Epithelial cell of esophagus (primary cell): ENCODE measurements around the gene CRLF1.

Experiments
- DNase-seq: peaks from one replicate; pipeline ENCODE4 v3.0.0; 2010; ENCODE audit warnings: low read depth
- H3K4me3 ChIP-seq: 2 replicates; pipeline ENCODE4 v1.5.1; 2011; ENCODE audit warnings: mild to moderate bottlenecking, low read length, control low read depth
- TF ChIP-seq, protein P1 (sequence below): IDR thresholded peaks from 2 replicates; pipeline ENCODE4 v1.5.1; 2011; ENCODE audit warnings: low read depth, mild to moderate bottlenecking, low read length, control low read depth, inconsistent platforms; ENCODE audit not compliant: insufficient read depth; ENCODE audit errors: missing control alignments

The CRLF1 gene

DNA sequence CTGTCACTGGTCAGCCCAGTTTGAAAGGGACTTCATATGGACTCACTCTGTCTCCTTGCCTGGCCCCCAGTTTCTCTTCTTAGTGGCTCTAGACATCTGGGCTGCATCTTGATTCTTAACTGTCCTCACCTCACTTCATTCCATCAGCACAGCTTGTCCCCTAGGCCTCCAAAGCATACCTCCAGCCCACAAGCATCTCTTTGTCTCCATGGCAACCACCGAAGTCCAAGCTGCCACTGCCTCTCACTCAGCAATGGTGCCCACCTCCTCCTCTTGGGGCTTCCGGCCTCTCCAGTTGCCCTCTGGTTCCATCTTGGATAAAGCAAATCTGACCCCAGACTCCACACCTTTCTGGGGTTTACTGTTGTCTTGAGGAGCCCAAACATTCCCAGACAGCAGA lies 20.3 kb upstream of the CRLF1 start:
- DNase-seq, result no peak

DNA sequence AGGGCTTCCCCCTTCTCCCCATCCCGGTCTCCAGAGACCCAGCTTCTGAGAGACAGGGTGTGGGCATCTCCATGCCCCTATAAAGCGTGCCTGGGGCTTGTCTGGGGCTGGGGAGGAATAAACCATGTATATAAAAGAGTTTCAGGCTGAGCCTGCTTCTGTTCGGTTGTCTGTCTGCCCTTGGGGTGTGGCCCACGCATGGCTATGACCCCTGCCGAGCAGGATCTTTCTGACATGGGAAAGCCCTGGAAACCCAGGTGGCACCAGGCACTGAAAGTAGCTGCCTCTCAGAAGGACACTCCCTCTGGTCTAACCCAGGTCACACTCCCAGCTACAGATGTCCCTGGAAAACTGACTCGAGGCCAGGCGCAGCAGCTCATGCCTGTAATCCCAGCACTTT lies 14.3 kb upstream of the CRLF1 start:
- DNase-seq, result no peak
- TF ChIP-seq, protein P1, sequence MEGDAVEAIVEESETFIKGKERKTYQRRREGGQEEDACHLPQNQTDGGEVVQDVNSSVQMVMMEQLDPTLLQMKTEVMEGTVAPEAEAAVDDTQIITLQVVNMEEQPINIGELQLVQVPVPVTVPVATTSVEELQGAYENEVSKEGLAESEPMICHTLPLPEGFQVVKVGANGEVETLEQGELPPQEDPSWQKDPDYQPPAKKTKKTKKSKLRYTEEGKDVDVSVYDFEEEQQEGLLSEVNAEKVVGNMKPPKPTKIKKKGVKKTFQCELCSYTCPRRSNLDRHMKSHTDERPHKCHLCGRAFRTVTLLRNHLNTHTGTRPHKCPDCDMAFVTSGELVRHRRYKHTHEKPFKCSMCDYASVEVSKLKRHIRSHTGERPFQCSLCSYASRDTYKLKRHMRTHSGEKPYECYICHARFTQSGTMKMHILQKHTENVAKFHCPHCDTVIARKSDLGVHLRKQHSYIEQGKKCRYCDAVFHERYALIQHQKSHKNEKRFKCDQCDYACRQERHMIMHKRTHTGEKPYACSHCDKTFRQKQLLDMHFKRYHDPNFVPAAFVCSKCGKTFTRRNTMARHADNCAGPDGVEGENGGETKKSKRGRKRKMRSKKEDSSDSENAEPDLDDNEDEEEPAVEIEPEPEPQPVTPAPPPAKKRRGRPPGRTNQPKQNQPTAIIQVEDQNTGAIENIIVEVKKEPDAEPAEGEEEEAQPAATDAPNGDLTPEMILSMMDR, result no peak
- H3K4me3 ChIP-seq, result no peak overlapping the region

More for the DNA sequence above, 20.3 kb upstream of the CRLF1 start:
- TF ChIP-seq, protein P1, result no peak
- no peak overlapping the region for H3K4me3 ChIP-seq

DNA sequence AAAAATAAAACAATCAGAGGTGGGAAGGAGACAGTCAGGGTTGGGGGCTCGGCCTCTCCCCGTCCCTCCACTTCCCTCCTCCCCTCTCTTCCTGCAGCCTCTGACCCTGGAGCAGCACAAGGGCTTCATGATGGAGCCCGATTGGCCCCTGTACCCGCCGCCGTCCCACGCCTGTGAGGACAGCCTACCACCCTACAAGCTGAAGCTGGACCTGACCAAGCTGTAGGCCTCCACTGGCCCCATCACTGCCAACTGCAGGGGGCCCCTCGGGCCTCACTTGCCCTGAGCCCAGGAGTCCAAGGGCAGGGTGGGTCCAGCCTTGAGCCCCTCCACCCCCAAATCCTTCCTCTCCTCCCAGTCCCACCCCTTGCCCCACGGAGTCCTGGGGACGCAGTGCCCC lies 13.7 kb upstream of the CRLF1 start:
- TF ChIP-seq, protein P1, result no peak
- no peak for DNase-seq
- H3K4me3 ChIP-seq, result no peak overlapping the region

DNA sequence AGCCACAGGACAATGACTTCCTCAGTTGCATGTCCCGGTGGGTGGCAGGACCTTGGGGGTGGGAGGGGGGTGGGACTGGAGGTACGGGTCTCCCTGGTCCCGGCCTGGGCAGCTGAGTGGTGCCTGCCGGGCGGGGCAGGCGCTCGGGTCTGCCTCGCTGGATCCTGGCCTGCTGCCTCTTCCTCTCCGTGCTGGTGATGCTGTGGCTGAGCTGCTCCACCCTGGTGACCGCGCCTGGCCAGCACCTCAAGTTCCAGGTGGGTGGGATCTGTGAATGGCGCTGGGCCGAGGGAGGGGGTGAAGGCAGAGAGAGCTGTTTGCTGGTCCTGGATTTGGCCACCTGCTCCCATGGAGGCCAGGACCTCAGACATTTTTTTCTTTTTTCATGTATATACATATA lies 11.6 kb upstream of the CRLF1 start:
- no peak for DNase-seq
- no peak overlapping the region for H3K4me3 ChIP-seq
- TF ChIP-seq, protein P1, result no peak

DNA sequence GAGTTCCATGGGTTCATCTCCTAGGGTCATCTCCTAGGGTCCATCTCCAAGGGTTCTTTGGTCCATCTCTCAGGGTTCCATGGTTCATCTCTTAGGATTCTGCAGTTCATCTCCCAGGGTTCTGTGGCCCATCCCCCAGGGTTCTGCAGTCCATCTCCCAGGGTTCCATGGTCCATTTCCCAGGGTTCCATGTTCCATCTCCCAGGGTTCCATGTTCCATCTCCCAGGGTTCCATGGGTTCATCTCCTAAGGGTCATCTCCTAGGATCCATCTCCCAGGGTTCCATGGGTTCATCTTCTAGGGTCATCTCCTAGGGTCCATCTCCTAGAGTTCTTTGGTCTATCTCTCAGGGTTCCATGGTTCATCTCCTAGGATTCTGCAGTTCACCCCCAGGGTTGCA lies 11.0 kb upstream of the CRLF1 start:
- H3K4me3 ChIP-seq, result no peak overlapping the region
- no peak for DNase-seq
- TF ChIP-seq, protein P1, result no peak

DNA sequence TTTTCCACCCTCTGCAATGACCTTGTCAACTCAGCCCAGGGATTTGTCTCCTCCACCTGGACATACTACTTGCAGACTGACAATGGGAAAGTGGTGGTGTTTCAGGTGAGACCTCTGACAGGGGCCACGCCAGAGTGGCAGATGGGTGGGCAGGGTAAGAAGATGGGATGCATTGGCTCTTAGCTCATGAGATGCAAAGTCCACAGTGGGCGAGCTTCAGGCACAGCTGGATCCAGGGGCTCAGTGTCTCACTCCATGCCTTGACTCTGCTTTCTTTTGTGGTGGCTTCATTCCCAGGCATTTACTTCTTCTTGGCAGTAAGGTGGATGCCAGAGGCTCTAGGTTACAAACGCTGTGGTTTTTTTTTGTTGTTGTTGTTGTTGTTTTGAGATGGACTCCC lies 9.4 kb upstream of the CRLF1 start:
- DNase-seq, result no peak
- TF ChIP-seq, protein P1, result no peak
- H3K4me3 ChIP-seq, result no peak overlapping the region

DNA sequence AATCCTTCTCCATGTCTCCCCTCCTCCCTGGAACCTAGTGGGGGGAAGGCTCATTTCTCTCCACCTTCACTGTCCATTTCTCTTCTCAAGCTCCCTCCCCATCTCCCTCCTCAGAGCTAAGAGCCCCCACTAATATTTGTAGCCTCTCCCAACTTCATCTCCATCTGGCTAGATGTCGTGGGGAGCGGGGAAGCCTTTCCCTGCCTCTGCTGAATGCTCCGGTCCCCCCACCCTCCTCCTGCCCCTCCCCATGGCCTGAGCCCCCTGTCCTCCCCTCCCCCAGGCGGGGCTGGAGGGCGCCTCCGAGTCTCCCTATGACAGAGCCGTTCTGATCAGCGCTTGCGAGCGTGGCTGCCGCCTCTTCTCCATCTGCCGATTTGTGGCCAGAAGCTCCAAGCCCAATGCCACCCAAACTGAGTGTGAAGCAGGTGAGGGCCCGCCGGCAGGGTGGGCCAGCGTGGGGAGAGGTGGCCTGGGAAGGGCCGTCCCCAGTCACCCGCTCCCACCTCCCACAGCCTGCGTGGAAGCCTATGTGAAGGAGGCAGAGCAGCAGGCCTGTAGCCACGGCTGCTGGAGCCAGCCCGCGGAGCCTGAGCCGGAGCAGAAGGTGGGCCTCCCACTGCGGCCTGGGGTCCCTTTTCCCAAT lies 7.1 kb upstream of the CRLF1 start:
- no peak overlapping the region for H3K4me3 ChIP-seq
- TF ChIP-seq, protein P1, result no peak
- DNase-seq, result no peak
